ENCODE measurements around the gene SLC2A6.
A peak's percentile ranks its signal among the peaks of the same experiment; 100 is the strongest.

The SLC2A6 gene

GRCh38 chr9:133490865-133491655 lies 12.2 kb upstream of the SLC2A6 start:
- peak in 1 of 2 experiments; percentile 90 for DNase-seq (ENCODE audit: low read depth in 1 of 2, low spot score in 1 of 2)
- in situ Hi-C loops (cut with HindIII; ENCODE audit: low pct_unique_long_range_greater_than_20kb, low sequenced_read_pairs), result no loop called here
- no peak for TF ChIP-seq JUND (IDR thresholded peaks at IDR 0.05; ENCODE audit: low read depth)

GRCh38 chr9:133490201-133490681 lies 11.3 kb upstream of the SLC2A6 start:
- TF ChIP-seq JUND (IDR thresholded peaks at IDR 0.05; ENCODE audit: low read depth), result no peak
- DNase-seq (ENCODE audit: low read depth in 1 of 2, low spot score in 1 of 2), result peak in 1 of 2 experiments; percentile 64
- in situ Hi-C loops (cut with HindIII; ENCODE audit: low pct_unique_long_range_greater_than_20kb, low sequenced_read_pairs), result no loop called here

GRCh38 chr9:133489253-133490190 lies 10.6 kb upstream of the SLC2A6 start:
- no peak for DNase-seq (ENCODE audit: low read depth in 1 of 2, low spot score in 1 of 2)
- TF ChIP-seq JUND (IDR thresholded peaks at IDR 0.05; ENCODE audit: low read depth), result no peak
- in situ Hi-C loops (cut with HindIII; ENCODE audit: low pct_unique_long_range_greater_than_20kb, low sequenced_read_pairs), result no loop called here

GRCh38 chr9:133488686-133489252 lies 9.9 kb upstream of the SLC2A6 start:
- in situ Hi-C loops (cut with HindIII; ENCODE audit: low pct_unique_long_range_greater_than_20kb, low sequenced_read_pairs), result no loop called here
- DNase-seq (ENCODE audit: low read depth in 1 of 2, low spot score in 1 of 2), result no peak
- TF ChIP-seq JUND (IDR thresholded peaks at IDR 0.05; ENCODE audit: low read depth), result no peak

GRCh38 chr9:133487331-133487725 lies 8.4 kb upstream of the SLC2A6 start:
- in situ Hi-C loops (cut with HindIII; ENCODE audit: low pct_unique_long_range_greater_than_20kb, low sequenced_read_pairs), result no loop called here
- no peak for TF ChIP-seq JUND (IDR thresholded peaks at IDR 0.05; ENCODE audit: low read depth)

GRCh38 chr9:133485531-133486260 lies 6.8 kb upstream of the SLC2A6 start:
- no peak for DNase-seq (ENCODE audit: low read depth in 1 of 2, low spot score in 1 of 2)
- no peak for TF ChIP-seq JUND (IDR thresholded peaks at IDR 0.05; ENCODE audit: low read depth)
- in situ Hi-C loops (cut with HindIII; ENCODE audit: low pct_unique_long_range_greater_than_20kb, low sequenced_read_pairs), result no loop called here

More at GRCh38 chr9:133487331-133487725, 8.4 kb upstream of the SLC2A6 start:
- DNase-seq (ENCODE audit: low read depth in 1 of 2, low spot score in 1 of 2), result no peak

GRCh38 chr9:133484671-133485437 lies 6.0 kb upstream of the SLC2A6 start:
- DNase-seq (ENCODE audit: low read depth in 1 of 2, low spot score in 1 of 2), result peak; percentile 88 to 95
- in situ Hi-C loops (cut with HindIII; ENCODE audit: low pct_unique_long_range_greater_than_20kb, low sequenced_read_pairs), result no loop called here
- no peak for TF ChIP-seq JUND (IDR thresholded peaks at IDR 0.05; ENCODE audit: low read depth)

- DNase-seq (ENCODE audit: low read depth in 1 of 2, low spot score in 1 of 2), result no peak
- in situ Hi-C loops (cut with HindIII; ENCODE audit: low pct_unique_long_range_greater_than_20kb, low sequenced_read_pairs), result no loop called here
- TF ChIP-seq JUND (IDR thresholded peaks at IDR 0.05; ENCODE audit: low read depth), result no peak
Measured at GRCh38 chr9:133483611-133484010, 4.7 kb upstream of the SLC2A6 start.

- in situ Hi-C loops (cut with HindIII; ENCODE audit: low pct_unique_long_range_greater_than_20kb, low sequenced_read_pairs), result no loop called here
- no peak for TF ChIP-seq JUND (IDR thresholded peaks at IDR 0.05; ENCODE audit: low read depth)
- DNase-seq (ENCODE audit: low read depth in 1 of 2, low spot score in 1 of 2), result no peak
Measured at GRCh38 chr9:133477992-133478850, 678 bp downstream of the SLC2A6 start.

GRCh38 chr9:133477461-133477860 lies 1.4 kb downstream of the SLC2A6 start:
- in situ Hi-C loops (cut with HindIII; ENCODE audit: low pct_unique_long_range_greater_than_20kb, low sequenced_read_pairs), result no loop called here
- no peak for TF ChIP-seq JUND (IDR thresholded peaks at IDR 0.05; ENCODE audit: low read depth)
- DNase-seq (ENCODE audit: low read depth in 1 of 2, low spot score in 1 of 2), result no peak
